OCI-LY1 (cell line): Measurements from ENCODE around the gene CMTR1.

Source experiments
- H2AFZ ChIP-seq: fragments of 200-600 bp; sonication (generic), shearing (Covaris generic); 2 replicates; pipeline ENCODE4 v1.6.0; 2014; ENCODE audit warnings: antibody characterized with exemption, mild to moderate bottlenecking, low read length
- H3F3A ChIP-seq: fragments of 200-600 bp; sonication (generic), shearing (Covaris generic); 2 replicates; pipeline ENCODE4 v1.6.0; 2014; ENCODE audit warnings: mild to moderate bottlenecking, antibody characterized with exemption, low read length, moderate library complexity; ENCODE audit not compliant: insufficient read depth
- H3K27ac ChIP-seq: fragments of 200-600 bp; sonication (generic); 2 replicates; pipeline ENCODE4 v1.5.1; 2014; ENCODE audit warnings: low read length, mixed run types, mild to moderate bottlenecking, low read depth; ENCODE audit not compliant: poor library complexity, severe bottlenecking
- H3K27me3 ChIP-seq: fragments of 200-600 bp; sonication (generic); 2 replicates; pipeline ENCODE4 v1.6.0; 2014; ENCODE audit warnings: antibody characterized with exemption, mild to moderate bottlenecking, low read length, moderate library complexity; ENCODE audit not compliant: insufficient read depth
- H3K36me3 ChIP-seq: fragments of 200-600 bp; sonication (generic); 2 replicates; pipeline ENCODE4 v1.6.1; 2014; ENCODE audit warnings: mild to moderate bottlenecking, antibody characterized with exemption, low read length, moderate library complexity, mixed read lengths; ENCODE audit not compliant: insufficient read depth
- H3K4me1 ChIP-seq: fragments of 200-600 bp; sonication (generic); 2 replicates; pipeline ENCODE4 v1.5.1; 2014; ENCODE audit warnings: mild to moderate bottlenecking, low read length, moderate library complexity; ENCODE audit not compliant: insufficient read depth, severe bottlenecking
- H3K4me2 ChIP-seq: fragments of 200-600 bp; sonication (generic), shearing (Covaris generic); 2 replicates; pipeline ENCODE4 v1.6.1; 2014; ENCODE audit warnings: low read length
- H3K4me3 ChIP-seq: fragments of 200-600 bp; sonication (generic); 2 replicates; pipeline ENCODE4 v1.5.1; 2014; ENCODE audit warnings: low read length, low read depth, mild to moderate bottlenecking, mixed read lengths; ENCODE audit not compliant: poor library complexity, severe bottlenecking
- H3K79me2 ChIP-seq: fragments of 200-600 bp; shearing (Covaris generic); 2 replicates; pipeline ENCODE4 v1.6.1; 2016; ENCODE audit warnings: mixed run types, low read length, mixed read lengths; ENCODE audit not compliant: insufficient read depth
- H3K9ac ChIP-seq: fragments of 200-600 bp; sonication (generic), shearing (Covaris generic); 2 replicates; pipeline ENCODE4 v1.6.1; 2014; ENCODE audit warnings: mild to moderate bottlenecking, low read length, mixed read lengths
- H3K9me2 ChIP-seq: fragments of 200-600 bp; sonication (generic), shearing (Covaris generic); 2 replicates; pipeline ENCODE4 v1.6.1; 2014; ENCODE audit warnings: low read depth, mild to moderate bottlenecking, low read length, mixed read lengths
- H3K9me3 ChIP-seq: fragments of 200-600 bp; shearing (Covaris generic); 2 replicates; pipeline ENCODE4 v1.6.1; 2014; ENCODE audit warnings: low read length, mixed read lengths
- H4K20me1 ChIP-seq: fragments of 200-600 bp; sonication (generic), shearing (Covaris generic); 2 replicates; pipeline ENCODE4 v1.6.0; 2016; ENCODE audit warnings: mild to moderate bottlenecking, low read length; ENCODE audit not compliant: insufficient read depth
- CTCF ChIP-seq: fragments of 200-600 bp; sonication (generic), shearing (Covaris generic); IDR thresholded peaks from 2 replicates; pipeline ENCODE4 v1.5.1; 2017; ENCODE audit warnings: mild to moderate bottlenecking, antibody characterized with exemption, low read length, moderate library complexity, mixed read lengths
- EZH2 ChIP-seq: fragments of 200-600 bp; sonication (generic), shearing (Covaris generic); IDR thresholded peaks from 2 replicates; pipeline ENCODE4 v1.8.0; 2017; ENCODE audit warnings: borderline replicate concordance, mixed run types, mild to moderate bottlenecking, antibody characterized with exemption, low read length, moderate library complexity, mixed read lengths

The CMTR1 gene

GRCh38 chr6:37454420-37455140, 21.6 kb downstream of the CMTR1 start:
- H3K79me2 ChIP-seq = no peaks in the 10 kb centered on the region
- H3K36me3 ChIP-seq = peaks cover 90% of the 10 kb centered on the region; the same call in 1 of the 2 replicates
- no peaks in the 10 kb centered on the region for H3K4me1 ChIP-seq
- no peaks in the 10 kb centered on the region for H3K9me3 ChIP-seq
- H3K9ac ChIP-seq = no peak overlapping the region
- no peaks in the 10 kb centered on the region for H3K27me3 ChIP-seq
- H2AFZ ChIP-seq = no peak overlapping the region
- no peaks in the 10 kb centered on the region for H4K20me1 ChIP-seq
- H3K4me2 ChIP-seq = no peak overlapping the region
- H3K9me2 ChIP-seq = no peaks in the 10 kb centered on the region
- TF ChIP-seq EZH2 (no peak), CTCF (no peak)
- H3K4me3 ChIP-seq = no peak overlapping the region
- H3K27ac ChIP-seq = no peak overlapping the region
- H3F3A ChIP-seq = no peaks in the 10 kb centered on the region

GRCh38 chr6:37456126-37456525, 23.1 kb downstream of the CMTR1 start:
- TF ChIP-seq CTCF = no peak
- no peak for TF ChIP-seq EZH2
- no peak overlapping the region for H3K4me3 ChIP-seq
- H3K9ac ChIP-seq = no peak overlapping the region
- no peaks in the 10 kb centered on the region for H3K27me3 ChIP-seq
- H4K20me1 ChIP-seq = no peaks in the 10 kb centered on the region
- H3K4me2 ChIP-seq = no peak overlapping the region
- no peaks in the 10 kb centered on the region for H3F3A ChIP-seq
- H3K27ac ChIP-seq = no peak overlapping the region
- H3K4me1 ChIP-seq = no peaks in the 10 kb centered on the region
- H3K36me3 ChIP-seq = peaks cover 90% of the 10 kb centered on the region
- H3K9me2 ChIP-seq = no peaks in the 10 kb centered on the region
- H3K79me2 ChIP-seq = no peaks in the 10 kb centered on the region
- H2AFZ ChIP-seq = no peak overlapping the region
- H3K9me3 ChIP-seq = no peaks in the 10 kb centered on the region

GRCh38 chr6:37456816-37457560, 24.0 kb downstream of the CMTR1 start:
- Histone ChIP-seq H4K20me1 (no peaks in the 10 kb centered on the region), H3K27ac (no peak overlapping the region), H3K36me3 (peaks cover 90% of the 10 kb centered on the region), H3K4me2 (no peak overlapping the region), H3F3A (no peaks in the 10 kb centered on the region), H3K9me3 (no peaks in the 10 kb centered on the region), H2AFZ (no peak overlapping the region), H3K27me3 (no peaks in the 10 kb centered on the region), H3K9ac (no peak overlapping the region), H3K79me2 (no peaks in the 10 kb centered on the region), H3K4me1 (no peaks in the 10 kb centered on the region), H3K4me3 (no peak overlapping the region), H3K9me2 (no peaks in the 10 kb centered on the region)
- TF ChIP-seq EZH2 = no peak
- TF ChIP-seq CTCF = no peak
